ENCODE measurements around the gene EXOC4.

GRCh38 chr7:133584956-133585668 is 332.2 kb downstream of the EXOC4 start:
- no peak for TF ChIP-seq CTCF (IDR thresholded peaks at IDR 0.05; ENCODE audit: low read length)
- no peak for TF ChIP-seq EZH2 (IDR thresholded peaks at IDR 0.05; ENCODE audit: borderline replicate concordance, low read length)

Data from OCI-LY1 (cell line).